ENCODE results near the gene AP1M2.

- TF ChIP-seq CTCF (IDR thresholded peaks at IDR 0.05; ENCODE audit: insufficient read depth, low read depth, low read length) (no peak), EZH2 (IDR thresholded peaks at IDR 0.05; ENCODE audit: insufficient read depth, low read length) (no peak)
These were observed 38.3 kb downstream of the AP1M2 start for GRCh38 chr19:10548746-10549276.
